GM04504 (cell line): ENCODE measurements around the gene MOV10L1.

Source experiments
- DNase-seq: peaks from one replicate; pipeline ENCODE4 v3.0.0-alpha.2; 2012; ENCODE audit warnings: low read depth

Gene MOV10L1

GRCh38 chr22:50089682-50090411 is at the start of gene MOV10L1:
MOV10L1 (plus strand) TSS chr22:50090006; CDS start chr22:50090089, 83 bp downstream.
- no peak for DNase-seq

- no peak for DNase-seq
These were observed 49.1 kb upstream of the MOV10L1 start for GRCh38 chr22:50040717-50041116.

GRCh38 chr22:50041361-50042065 is 48.3 kb upstream of the MOV10L1 start:
- no peak for DNase-seq

- no peak for DNase-seq
These were observed 45.2 kb upstream of the MOV10L1 start for GRCh38 chr22:50044485-50045118.

DNA sequence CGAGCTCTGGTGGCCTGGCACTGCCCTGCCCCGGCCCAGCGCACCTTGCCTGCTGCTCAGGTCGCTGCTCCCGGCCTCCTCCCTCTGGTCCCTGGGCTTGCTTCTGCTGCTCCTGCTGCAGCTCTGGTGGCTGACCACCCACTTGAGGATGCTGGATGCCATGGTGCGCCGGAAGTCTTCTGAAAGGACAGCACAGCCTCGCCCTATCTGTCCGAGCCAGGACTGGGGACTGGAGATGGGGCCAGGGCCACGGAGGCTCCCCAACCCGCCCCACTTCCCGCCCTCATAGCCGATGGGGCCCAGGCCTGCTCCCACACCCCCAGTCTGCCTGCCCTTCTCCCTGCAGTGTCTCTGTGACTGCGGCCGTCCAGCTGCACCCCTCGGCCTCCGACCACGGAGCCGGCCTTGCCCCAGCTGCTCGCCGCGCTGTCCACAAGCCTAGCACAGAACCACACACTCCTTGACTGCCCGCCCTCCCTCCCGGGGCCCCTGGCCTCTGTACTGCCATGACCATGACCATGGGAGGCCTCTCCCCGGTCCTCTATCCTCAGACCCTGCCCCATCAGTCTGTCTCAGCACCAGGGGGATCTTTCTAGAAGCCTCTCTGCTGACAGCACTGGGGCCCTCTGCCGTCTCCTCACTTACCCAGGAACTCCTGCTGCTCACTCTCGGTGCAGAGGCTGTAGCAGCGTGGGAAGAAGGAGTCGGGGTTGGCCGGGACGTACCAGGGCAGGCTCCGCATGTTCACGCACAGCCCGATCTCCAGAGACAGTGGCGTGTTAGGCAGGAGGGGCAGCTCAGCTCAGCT is 44.4 kb upstream of the MOV10L1 start:
- no peak for DNase-seq

DNA sequence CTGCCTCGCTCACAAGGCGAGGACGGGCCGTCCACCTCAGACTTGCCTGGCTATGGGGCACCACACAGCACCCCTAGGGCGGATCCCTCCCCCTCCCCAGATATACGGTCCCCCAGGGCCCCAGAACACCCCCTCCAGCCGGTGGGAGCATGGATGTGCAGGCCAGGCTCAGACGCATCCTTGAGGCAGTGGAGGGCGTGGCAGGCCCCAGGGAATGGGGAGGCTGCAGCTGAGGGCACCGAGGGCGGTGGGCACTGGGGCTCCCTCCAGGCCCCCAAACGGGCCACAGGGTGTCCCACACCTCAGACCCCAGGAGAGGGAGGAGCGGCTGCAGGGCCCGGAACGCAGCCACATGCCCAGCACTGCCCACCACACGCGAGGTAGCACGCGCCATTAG is 43.8 kb upstream of the MOV10L1 start:
- no peak for DNase-seq

DNA sequence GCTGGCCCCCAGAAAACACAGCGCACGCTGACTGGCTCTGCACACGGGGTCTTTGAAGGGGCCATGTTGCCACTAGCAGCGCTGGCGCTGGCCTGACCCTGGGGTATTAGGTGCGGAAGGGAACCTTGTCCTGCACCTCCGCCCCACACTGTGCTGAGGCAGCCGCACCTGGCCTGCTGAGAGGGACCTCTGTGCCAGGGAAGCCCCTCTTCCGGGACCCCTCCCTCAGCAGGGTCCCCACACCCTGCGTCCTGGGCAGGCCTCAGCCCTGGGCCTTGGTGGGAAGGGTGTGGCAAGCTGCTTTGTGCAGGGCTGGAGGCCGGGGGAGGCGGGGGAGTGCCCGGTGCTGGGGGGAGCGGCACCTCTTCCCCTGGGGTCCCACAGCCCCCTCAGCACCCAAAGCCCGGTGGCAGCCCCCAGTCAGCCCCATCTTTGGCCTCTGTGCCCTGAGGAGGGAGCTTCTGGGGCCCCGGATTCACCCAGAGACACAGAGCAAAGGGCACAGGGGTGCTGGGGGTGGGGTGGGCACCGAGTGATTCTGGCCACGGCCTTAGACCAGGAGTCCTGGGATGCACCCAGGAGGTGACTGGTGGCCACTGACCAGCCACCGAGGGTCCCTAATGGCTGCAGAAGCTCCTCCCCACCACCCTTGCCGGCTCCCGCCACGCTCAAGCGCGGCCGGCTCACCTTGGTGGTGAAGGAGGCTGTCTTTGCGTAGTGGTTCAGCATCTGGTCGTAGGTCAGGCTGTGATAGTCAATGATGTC is 43.1 kb upstream of the MOV10L1 start:
- DNase-seq, result no peak

DNA sequence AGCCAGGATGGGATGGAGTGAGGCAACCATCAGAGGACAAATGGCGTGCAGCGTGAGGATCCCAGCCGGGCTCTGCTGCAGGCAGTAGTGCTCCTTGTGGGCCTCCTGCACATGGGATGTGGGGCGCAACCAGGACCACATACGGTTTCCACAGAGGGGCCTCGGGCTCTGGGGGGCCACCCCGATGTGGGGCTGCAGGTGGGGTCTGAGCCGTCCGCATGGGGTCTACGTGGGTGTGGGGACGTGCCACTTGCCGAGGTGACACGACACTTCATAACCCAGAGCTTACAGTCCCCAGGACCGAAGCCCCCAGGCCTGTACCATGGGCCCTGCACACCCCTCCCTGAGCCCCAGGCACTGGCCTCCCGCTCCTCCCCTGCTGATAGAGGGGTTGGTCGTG is 42.5 kb upstream of the MOV10L1 start:
- DNase-seq, result no peak

- no peak for DNase-seq
These were observed 41.6 kb upstream of the MOV10L1 start for GRCh38 chr22:50048061-50048765.

- DNase-seq, result no peak
These were observed 41.0 kb upstream of the MOV10L1 start for GRCh38 chr22:50048836-50049235.

GRCh38 chr22:50049299-50050195 is 40.3 kb upstream of the MOV10L1 start:
- DNase-seq, result no peak

DNA sequence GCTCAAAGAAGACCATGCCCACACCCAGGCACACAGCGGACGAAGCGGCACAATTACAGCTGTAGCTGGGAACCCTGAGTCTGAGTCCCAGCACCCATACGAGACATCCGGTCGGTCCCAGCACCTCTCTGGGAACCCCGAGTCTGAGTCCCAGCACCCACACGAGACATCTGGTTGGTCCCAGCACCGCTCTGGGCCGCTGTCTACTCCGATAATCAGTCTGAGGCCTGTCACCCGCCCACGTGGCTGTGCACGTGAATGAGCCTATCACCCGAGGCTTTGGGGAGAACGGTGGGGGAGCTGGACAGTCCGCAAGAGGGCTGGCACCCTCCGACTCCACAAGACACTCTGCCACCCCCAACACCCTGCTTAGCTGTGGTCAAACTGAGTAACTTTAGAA is 37.9 kb upstream of the MOV10L1 start:
- no peak for DNase-seq

DNA sequence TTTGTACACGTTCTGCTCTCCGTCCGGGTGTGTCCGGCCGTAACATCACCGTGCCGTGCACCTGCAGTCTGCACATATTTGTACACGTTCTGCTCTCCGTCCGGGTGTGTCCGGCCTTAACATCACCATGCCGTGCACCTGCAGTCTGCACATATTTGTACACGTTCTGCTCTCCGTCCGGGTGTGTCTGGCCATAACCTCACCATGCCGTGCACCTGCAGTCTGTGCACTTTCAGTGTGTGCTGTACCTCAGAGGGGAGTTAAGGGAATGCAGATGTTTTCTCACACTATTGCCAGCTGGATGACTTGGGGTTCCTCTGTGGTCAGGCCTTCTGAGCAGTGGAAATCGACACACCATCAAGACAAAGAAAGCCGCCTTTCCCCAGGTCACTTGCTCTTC is 35.9 kb upstream of the MOV10L1 start:
- DNase-seq, result no peak

DNA sequence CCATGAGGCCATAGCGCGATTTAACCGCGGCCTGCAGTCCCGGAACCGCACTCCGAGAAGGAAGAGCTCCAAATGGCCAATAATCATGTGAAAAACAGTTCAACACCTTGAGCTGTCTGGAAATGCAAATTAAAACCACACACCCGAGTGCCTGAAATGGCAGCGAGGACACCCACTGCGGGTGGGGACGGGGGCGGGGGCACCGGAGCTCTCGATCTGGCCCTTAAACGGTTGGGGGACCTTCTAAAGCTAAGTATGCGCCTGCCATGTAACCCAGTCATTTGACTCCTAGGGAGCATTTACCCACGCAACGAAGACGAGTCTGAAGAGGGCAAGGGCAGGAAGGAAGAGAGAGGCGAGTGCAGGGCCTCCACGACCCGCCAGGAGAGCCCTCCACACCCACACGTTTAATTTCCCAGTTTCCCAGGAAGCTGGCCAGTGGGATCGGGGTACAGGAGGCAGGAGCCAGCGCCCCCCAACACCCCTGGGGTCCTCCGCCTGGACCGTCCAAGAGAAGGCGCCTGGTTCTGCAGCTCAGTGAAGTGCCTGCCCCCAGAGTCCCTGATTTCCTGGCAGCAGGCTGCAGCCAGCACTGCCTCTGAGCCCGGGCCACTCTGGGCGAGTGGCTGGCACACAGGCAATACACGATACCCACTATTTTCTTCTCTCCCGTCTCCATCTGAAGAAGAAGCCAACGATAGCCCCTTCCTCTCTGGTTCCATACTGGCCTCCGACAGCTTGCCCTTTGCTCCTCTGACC is 33.4 kb upstream of the MOV10L1 start:
- DNase-seq, result no peak

DNA sequence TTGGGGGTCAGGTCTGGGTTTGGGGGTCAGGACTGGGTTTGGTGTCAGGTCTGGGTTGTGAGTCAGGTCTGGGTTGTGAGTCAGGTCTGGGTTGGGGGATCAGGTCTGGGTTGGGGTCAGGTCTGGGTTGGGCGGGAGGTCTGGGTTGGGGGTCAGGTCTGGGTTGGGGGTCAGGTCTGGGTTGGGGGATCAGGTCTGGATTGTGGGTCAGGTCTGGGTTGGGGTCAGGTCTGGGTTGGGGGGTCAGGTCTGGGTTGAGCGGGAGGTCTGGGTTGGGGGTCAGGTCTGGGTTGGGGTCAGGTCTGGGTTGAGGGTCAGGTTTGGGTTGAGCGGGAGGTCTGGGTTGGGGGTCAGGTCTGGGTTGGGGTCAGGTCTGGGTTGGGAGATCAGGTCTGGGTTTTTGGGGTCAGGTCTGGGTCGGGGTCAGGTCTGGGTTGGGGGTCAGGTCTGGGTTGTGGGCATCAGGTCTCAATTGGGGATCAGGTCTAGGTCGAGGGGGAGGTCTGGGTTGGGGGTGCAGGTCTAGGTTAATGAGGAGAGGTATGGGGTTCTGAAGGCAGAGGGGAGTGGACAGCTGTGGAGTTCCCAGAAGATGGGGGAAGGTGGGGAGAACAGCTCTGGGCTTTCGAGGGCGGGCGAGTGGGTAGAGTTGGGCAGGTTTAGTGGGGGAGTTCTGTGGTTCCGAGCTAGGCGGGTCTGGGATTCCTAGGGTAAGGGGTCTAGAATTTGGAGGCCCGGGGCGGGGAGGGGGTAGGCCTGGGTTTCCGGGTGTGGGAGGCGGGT is 32.3 kb upstream of the MOV10L1 start:
- no peak for DNase-seq

DNA sequence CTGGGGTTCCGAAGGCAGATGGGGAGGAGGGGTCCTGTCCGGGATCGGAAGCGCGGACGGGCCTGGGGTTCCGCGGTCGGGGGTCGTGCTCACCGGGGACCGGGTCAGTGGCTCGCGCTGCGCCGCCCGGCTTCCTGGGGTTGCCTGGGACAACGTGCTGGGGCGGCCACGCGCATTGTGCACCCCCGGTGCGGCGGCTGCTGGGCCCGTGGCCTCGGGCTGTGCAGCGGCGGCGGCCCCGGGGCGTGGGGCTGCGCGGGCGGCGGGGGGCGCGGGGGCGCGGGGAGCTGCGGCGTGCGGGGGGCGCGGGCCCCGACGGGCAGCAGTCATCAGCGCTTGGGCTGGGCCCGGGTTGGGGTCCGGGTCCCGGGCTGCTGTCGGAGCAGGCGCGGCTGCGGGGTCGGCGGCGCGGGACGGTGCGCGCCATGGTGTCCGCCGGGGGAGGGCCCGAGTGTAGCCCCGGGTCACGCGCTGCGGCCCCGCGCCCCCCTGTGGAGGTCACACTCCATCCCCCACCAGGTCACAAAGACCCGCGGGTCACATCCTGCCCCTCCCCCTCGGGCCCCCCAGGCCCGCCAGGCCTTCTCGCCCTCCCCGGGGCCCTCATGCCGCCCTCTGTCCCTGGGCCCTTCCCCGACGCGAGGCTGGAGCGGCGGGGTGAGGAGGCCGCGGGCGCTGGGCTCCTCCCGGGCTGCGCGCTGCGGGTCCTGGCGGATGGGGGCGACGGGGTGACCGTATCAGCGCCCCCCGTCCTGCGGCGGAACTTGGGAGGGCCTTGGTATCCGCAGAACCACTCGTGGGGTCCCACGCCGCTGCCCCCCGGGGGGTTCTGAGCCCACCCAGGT is 31.5 kb upstream of the MOV10L1 start, which contains the start of gene TTLL8:
Gene TTLL8, minus strand, starts transcription at position 238 of the 845 bp plus-strand sequence.
- no peak for DNase-seq
